HG02884 (cell line): ENCODE data around the gene ANKRD55.
"Not testable (repeated sequence)": the region's sequence is repeated elsewhere in the genome, so short reads cannot be mapped to it uniquely, and the experiment has no call there.

Source experiments
- ATAC-seq: cut with Tn5 transposase; IDR thresholded peaks from one replicate; pipeline ENCODE4 v1.9.1; 2021; ENCODE audit warnings: mild to moderate bottlenecking, moderate library complexity; ENCODE audit not compliant: unreplicated experiment

Gene ANKRD55

GRCh38 chr5:56172241-56172640, 60.9 kb downstream of the ANKRD55 start:
- ATAC-seq = no peak

GRCh38 chr5:56170557-56170956, 62.6 kb downstream of the ANKRD55 start:
- ATAC-seq = no peak

GRCh38 chr5:56169949-56170348, 63.2 kb downstream of the ANKRD55 start:
- ATAC-seq = no peak

GRCh38 chr5:56169281-56169680, 63.8 kb downstream of the ANKRD55 start:
- no peak for ATAC-seq

GRCh38 chr5:56168066-56168478, 65.1 kb downstream of the ANKRD55 start:
- ATAC-seq = no peak

- no peak for ATAC-seq
Measured at GRCh38 chr5:56167519-56167918, 65.6 kb downstream of the ANKRD55 start.

- ATAC-seq = no peak
Measured at GRCh38 chr5:56166671-56167385, 66.3 kb downstream of the ANKRD55 start.

GRCh38 chr5:56164376-56164775, 68.8 kb downstream of the ANKRD55 start:
- ATAC-seq = no peak

GRCh38 chr5:56161927-56162326, 71.2 kb downstream of the ANKRD55 start:
- ATAC-seq = no peak

GRCh38 chr5:56161439-56161823, 71.7 kb downstream of the ANKRD55 start:
- no peak for ATAC-seq

GRCh38 chr5:56160723-56161438, 72.2 kb downstream of the ANKRD55 start:
- ATAC-seq = no peak

GRCh38 chr5:56159521-56159947, 73.6 kb downstream of the ANKRD55 start:
- no peak for ATAC-seq

GRCh38 chr5:56158331-56158960, 74.7 kb downstream of the ANKRD55 start:
- ATAC-seq = no peak

GRCh38 chr5:56157191-56157621, 75.9 kb downstream of the ANKRD55 start:
- not testable (repeated sequence) for ATAC-seq

- not testable (repeated sequence) for ATAC-seq
Measured at GRCh38 chr5:56156585-56157190, 76.4 kb downstream of the ANKRD55 start.

- no peak for ATAC-seq
Measured at GRCh38 chr5:56155992-56156584, 77.0 kb downstream of the ANKRD55 start.

- ATAC-seq = no peak
Measured at GRCh38 chr5:56154732-56155484, 78.2 kb downstream of the ANKRD55 start.

GRCh38 chr5:56152437-56152836, 80.7 kb downstream of the ANKRD55 start:
- no peak for ATAC-seq

GRCh38 chr5:56150756-56151155, 82.4 kb downstream of the ANKRD55 start:
- not testable (repeated sequence) for ATAC-seq

- ATAC-seq = peak; percentile 92
Measured at GRCh38 chr5:56148453-56148971, 84.6 kb downstream of the ANKRD55 start.
